Activated CD4-positive, alpha-beta memory T cell treated with anti-CD3 and anti-CD28 coated beads for 36 hours (primary cell): ENCODE results near the gene RSPH10B. TPM values are rescaled to one million over a fixed set of nuclear protein-coding genes. Genes with fewer than 3 reads are reported as not detected.

Source experiments
- total RNA-seq, 2 experiments: library from RNA; stranded (reverse); gene quantifications; one replicate each; pipeline ENCODE4 v1.2.3, GENCODE V29; 2021

The RSPH10B gene
- total RNA-seq, 2 experiments from 2014 or later: not detected

Other genes starting within 250 kb of the RSPH10B start
- gene RNF216, start 189.0 kb downstream of the RSPH10B start, total RNA-seq: 10 to 100 TPM; 27.8 to 31.7 TPM
- gene OCM, start 89.9 kb downstream of the RSPH10B start, total RNA-seq: not detected
- gene CCZ1, start 72.0 kb downstream of the RSPH10B start, total RNA-seq: 100 to 1,000 TPM in 1 of 2 experiments, 10 to 100 TPM in 1; 96.2 to 110 TPM
- 10 to 100 TPM; 21.0 to 21.4 TPM for gene PMS2, start 38.4 kb upstream of the RSPH10B start, total RNA-seq
- 10 to 100 TPM; 38.6 to 39.5 TPM for gene AIMP2, start 38.6 kb upstream of the RSPH10B start, total RNA-seq
- gene ANKRD61, start 60.7 kb upstream of the RSPH10B start, total RNA-seq: under 1 TPM; 0.17 to 0.33 TPM
- 100 to 1,000 TPM; 139 to 141 TPM for gene EIF2AK1, start 88.5 kb upstream of the RSPH10B start, total RNA-seq
- gene USP42, start 134.3 kb upstream of the RSPH10B start, total RNA-seq: 1 to 10 TPM; 8.7 to 8.8 TPM